H4 (cell line): ENCODE measurements around the gene BCR. TPM values are rescaled to one million over a fixed set of nuclear protein-coding genes. Genes with fewer than 3 reads are reported as not detected.

Experiments used
- DNase-seq: peaks from one replicate; pipeline ENCODE4 v3.0.0-alpha.2; 2015; ENCODE audit warnings: low spot score
- total RNA-seq: library from RNA; depleted of rRNA; stranded (reverse); fragments of >200 nt; shearing (Covaris generic); gene quantifications from 2 replicates; pipeline ENCODE4 v1.2.3, GENCODE V29; 2014

BCR gene
- total RNA-seq, 1 experiment from 2014 or later = 10.1 TPM

DNA sequence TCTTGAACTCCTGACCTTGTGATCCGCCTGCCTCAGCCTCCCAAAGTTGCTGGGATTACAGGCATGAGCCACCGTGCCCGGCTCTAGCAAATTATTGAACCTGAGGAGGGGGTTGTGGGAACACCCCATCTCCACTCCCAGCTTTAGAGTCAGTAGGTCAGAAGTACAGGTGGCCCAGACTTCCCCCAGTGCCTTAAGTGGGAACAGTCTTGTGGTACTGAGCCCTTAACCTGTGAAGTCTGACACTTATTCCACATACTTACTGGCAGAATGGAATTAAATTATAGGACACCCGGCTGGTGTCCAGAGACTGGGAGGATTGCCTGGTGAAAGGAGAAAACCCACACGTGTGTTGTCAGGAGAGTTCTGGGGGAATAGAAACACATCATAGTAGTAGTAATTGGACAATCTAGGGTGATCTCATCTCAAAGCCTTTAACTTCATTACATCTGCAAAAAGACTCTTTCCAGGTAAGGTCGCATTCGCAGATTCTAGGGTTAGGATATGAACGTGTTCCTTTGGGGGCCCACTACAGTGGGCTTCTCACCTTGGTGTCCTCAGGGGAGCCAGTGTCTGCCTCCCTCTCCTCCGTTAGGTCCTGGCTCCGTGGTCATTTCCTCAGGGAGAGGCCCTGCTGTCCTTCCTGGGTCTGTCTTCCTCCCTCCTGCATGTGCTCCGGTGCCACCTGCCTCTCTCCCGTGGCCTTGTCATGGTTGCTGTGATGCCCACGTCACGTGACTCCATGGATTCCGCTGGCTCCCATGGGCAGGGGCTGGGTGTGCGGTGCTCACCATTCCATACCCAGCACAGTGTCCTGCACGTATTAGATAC is 63.8 kb downstream of the BCR start:
- DNase-seq = no peak

DNA sequence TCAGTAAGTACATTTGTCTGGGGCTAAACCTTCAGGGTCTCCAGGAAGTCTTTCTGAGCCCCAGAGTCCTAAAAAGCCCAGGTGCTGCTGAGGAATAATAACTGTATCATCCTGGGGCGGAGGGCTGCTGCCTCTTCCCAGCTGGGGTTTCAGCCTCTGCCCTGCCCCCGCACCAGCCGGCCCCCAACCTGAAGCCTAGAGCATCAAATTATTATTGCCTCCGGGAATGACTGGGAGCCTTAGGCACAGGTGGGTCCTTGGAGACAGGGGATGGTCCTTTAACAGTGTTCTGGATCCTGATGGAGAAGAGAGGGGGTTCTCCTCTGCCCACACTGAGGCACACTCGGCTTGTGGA is 64.4 kb downstream of the BCR start:
- DNase-seq = no peak

DNA sequence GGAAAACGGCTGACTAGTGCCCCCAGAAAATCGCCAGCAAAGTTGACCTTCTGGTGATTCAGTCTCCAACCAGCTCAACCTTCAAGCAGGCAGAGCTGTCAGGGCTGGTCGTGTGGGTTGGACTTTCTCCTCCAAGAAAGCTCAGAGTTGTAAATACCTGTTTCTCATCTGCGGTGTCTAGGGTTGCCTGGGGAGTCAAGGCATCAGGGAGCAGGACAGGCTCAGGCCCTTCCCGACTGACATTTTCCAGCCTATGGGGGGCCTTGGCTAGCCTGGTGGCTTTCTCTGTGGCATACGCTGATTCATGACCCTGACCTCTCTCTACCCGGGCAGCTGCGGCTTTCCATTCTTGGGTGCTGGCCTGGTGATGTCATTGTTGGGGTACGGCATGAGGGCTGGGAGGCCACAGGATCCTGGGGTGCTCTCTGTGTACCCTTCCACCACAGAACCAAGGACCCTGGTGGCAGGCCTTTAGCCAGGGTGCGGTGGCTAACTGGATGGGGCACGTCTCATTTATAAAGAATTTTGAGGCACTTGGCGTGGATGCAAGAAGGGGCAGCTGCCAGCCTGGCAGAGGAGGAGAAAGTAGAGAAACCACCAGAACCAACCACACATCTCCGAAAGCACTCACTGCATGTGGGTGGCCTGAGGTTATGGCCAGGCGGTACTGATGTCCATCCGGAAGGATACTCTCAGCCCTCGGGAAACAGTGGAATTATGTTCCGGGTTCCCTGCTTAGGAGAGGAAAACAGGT is 64.9 kb downstream of the BCR start:
- peak; percentile 68 for DNase-seq

GRCh38 chr22:23245799-23246136 is 65.5 kb downstream of the BCR start:
- DNase-seq = no peak

- peak; percentile 9 for DNase-seq
These were observed 66.9 kb downstream of the BCR start for GRCh38 chr22:23246982-23247766.

GRCh38 chr22:23248583-23248982 is 68.3 kb downstream of the BCR start:
- peak; percentile 10 for DNase-seq

DNA sequence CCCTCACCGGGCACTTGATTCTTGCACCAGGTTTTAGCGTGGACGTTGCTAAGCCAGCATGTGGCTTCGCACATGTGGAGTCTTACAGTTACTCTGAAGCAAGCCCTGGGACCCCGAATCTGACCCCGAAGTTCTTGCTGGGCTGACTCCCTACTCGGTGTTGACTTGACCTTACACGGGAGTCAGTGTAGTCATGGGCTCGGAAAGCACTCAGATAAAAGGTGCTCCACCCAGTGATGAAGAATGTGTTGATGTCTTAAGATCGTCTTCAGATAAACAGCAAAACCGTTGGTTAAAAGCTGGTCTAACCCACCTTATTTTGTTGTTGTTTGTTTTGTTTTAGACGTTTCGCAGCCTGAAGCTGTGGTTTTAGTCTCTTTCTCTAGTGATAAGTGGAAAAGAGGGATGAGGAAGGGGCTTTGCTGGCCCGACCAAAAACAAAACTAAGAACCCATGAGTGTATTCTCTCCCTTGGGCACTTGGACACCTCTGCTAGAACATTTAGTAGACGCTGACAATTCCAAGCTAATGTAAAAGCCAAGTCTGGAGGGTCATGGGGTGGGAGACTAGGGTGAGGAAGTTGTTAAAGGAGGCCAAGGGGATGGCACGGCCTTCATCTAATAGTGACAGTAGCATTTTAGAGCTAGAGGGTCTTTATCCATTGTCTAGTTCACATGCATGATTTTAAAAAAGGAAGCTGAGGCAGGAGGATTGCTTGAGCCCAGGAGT is 69.9 kb downstream of the BCR start:
- no peak for DNase-seq

- DNase-seq = no peak
These were observed 70.6 kb downstream of the BCR start for GRCh38 chr22:23250785-23251363.

GRCh38 chr22:23251445-23252093 is 71.3 kb downstream of the BCR start:
- peak; percentile 12 for DNase-seq

DNA sequence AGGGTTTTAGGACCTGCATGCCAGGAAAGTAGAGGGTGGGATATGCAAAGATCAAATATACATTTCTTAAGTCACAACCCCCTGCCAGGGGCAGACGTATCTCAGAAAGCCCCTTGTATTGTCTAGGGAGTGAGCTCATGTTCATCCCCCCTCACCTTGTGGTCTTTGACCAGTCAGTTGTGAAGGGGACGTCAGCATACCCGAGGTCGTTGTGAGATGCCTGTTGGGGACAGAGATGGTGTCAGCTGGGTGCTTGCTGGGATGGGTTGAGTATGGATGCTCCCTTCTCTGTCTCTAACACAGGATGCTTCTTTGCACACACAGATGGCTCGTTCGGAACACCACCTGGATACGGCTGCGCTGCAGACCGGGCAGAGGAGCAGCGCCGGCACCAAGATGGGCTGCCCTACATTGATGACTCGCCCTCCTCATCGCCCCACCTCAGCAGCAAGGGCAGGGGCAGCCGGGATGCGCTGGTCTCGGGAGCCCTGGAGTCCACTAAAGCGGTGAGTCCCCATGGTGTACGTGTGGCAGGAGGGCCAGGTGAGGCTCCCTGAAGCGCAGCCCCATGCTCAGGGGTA is 73.3 kb downstream of the BCR start:
- no peak for DNase-seq

DNA sequence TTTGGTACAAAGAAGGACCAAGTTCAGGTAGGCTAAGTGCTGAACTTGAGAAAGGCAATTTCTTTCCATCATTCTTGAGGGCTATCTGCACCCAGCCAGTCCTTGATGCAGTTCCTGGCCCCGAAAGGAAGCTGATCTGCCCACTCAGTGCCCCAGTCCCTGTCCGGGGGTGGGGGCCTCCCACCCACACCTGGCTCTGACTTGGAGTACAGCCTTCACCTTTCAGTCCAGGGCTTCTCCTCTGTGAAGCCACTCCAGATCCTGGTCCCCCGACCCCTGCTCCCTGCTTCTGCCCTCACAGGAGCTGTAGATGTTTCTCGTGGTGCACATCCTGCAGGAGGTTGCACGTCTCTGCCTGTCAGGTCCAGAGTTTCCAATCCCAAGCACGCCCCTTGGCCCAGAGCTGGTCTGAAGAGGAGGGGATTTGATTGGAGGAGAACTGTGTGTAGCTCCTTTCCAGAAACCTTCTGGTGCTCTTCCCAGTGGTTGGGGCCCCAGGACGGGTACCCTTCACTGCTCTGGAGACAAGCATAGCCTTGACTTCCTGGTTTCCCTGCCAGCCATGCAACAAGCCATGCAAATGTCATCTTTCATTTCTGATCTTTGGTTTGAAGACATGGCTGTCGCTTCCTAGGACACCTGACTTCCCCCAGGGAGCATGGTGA is 75.3 kb downstream of the BCR start:
- DNase-seq = no peak

DNA sequence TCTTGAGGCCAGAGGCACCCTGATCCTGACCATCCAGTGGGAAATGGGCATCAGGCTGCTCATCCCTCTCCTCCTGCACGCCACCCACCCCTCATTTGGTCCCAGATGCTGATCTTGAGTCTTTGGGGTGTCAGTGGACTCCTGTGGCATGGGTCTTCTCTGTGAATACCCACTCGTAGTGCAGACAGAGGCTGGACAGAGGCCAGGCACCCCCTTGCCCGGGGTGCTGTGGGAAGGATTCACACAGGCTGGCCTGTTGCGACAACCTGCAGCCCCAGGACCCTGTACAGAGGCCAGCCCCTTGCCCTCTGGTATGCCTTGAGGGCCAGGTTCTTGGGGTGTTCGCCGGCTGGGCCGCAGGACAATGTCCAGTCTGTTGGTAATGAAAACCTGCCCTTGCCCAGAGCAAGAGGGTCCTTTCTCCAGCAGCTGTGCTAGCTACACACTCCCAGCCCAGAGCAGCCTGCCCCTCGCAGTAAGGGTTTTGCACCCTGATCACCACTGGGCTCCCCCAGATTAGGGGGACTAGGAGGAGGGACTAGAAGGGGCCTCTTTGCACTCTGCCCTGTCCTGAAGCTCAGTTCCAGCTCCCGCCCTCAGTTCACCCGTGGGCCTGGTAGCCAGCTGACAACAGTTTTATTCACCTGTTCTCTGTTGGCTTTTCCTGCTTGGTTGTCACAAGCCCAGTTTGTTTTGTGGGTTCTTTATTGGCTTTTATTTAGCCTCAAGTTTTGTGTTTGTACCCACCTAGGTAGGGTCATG is 76.0 kb downstream of the BCR start:
- no peak for DNase-seq

- DNase-seq = no peak
These were observed 76.9 kb downstream of the BCR start for GRCh38 chr22:23256986-23257888.

- no peak for DNase-seq
These were observed 77.8 kb downstream of the BCR start for GRCh38 chr22:23257889-23258825.

DNA sequence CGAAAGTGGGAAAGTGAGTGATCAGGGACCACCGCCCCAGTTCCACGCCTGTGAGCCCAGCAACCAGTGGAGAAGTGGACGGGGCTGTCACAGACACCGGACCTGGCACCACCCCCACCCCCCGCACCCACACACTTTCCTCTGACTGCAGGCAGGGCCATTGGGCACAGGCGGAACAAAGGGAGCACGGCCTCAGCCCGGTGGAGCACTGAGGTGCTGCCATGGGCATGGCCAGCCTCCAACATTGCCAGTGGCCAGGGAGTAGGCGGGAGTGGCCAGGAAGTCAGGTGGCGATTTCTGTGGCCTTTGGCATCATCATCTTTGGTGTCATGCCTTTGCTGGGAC is 78.5 kb downstream of the BCR start:
- DNase-seq = no peak

GRCh38 chr22:23259916-23260644 is 79.8 kb downstream of the BCR start:
- DNase-seq = no peak
